GM12875 (cell line): ENCODE data around the gene TMEM200B.

Experiments used
- H3K4me3 ChIP-seq: one replicate; pipeline ENCODE4 v1.5.1; 2011; ENCODE audit warnings: low read depth, low read length, control low read depth
- CTCF ChIP-seq: IDR thresholded peaks from 2 replicates; pipeline ENCODE4 v1.5.1; 2011; ENCODE audit warnings: low read depth, mild to moderate bottlenecking, control low read depth, inconsistent platforms, low read length, moderate library complexity, borderline replicate concordance; ENCODE audit not compliant: insufficient read depth

Gene TMEM200B

GRCh38 chr1:29124366-29125236 lies 898 bp upstream of the TMEM200B start:
- H3K4me3 ChIP-seq = peak overlapping the region; percentile 39

GRCh38 chr1:29123053-29123886 lies 433 bp downstream of the TMEM200B start:
- no peak overlapping the region for H3K4me3 ChIP-seq
- TF ChIP-seq CTCF = no peak

More at GRCh38 chr1:29124366-29125236, 898 bp upstream of the TMEM200B start:
- TF ChIP-seq CTCF = no peak

- no peak for TF ChIP-seq CTCF
- H3K4me3 ChIP-seq = no peak overlapping the region
These were observed 1.0 kb downstream of the TMEM200B start for GRCh38 chr1:29122682-29123052.

GRCh38 chr1:29121936-29122681 lies 1.6 kb downstream of the TMEM200B start:
- no peak overlapping the region for H3K4me3 ChIP-seq

GRCh38 chr1:29121516-29121935 lies 2.2 kb downstream of the TMEM200B start:
- no peak for TF ChIP-seq CTCF
- no peak overlapping the region for H3K4me3 ChIP-seq

More at GRCh38 chr1:29121936-29122681, 1.6 kb downstream of the TMEM200B start:
- TF ChIP-seq CTCF = no peak

GRCh38 chr1:29120947-29121485 lies 2.7 kb downstream of the TMEM200B start:
- TF ChIP-seq CTCF = peak; percentile 76
- H3K4me3 ChIP-seq = no peak overlapping the region
